HG03095 (cell line): ENCODE results near the gene MAP3K1.
"Not testable (repeated sequence)": the region's sequence is repeated elsewhere in the genome, so short reads cannot be mapped to it uniquely, and the experiment has no call there.

ENCODE experiments used
- ATAC-seq: cut with Tn5 transposase; IDR thresholded peaks from one replicate; pipeline ENCODE4 v1.9.1; 2021; ENCODE audit warnings: moderate library complexity; ENCODE audit not compliant: unreplicated experiment

Gene MAP3K1

GRCh38 chr5:56815658-56816545, 553 bp downstream of the MAP3K1 start:
- peak; percentile 21 for ATAC-seq

GRCh38 chr5:56816546-56817081, 1.3 kb downstream of the MAP3K1 start:
- ATAC-seq = peak; percentile 39

GRCh38 chr5:56817263-56818014, 2.1 kb downstream of the MAP3K1 start:
- ATAC-seq = no peak

- ATAC-seq = no peak
Observed at GRCh38 chr5:56818450-56819037, 3.2 kb downstream of the MAP3K1 start.

- no peak for ATAC-seq
Observed at GRCh38 chr5:56819060-56819881, 3.9 kb downstream of the MAP3K1 start.

- not testable (repeated sequence) for ATAC-seq
Observed at GRCh38 chr5:56821868-56822267, 6.5 kb downstream of the MAP3K1 start.

GRCh38 chr5:56822981-56823380, 7.6 kb downstream of the MAP3K1 start:
- ATAC-seq = no peak

- ATAC-seq = no peak
Observed at GRCh38 chr5:56824019-56824418, 8.7 kb downstream of the MAP3K1 start.

- no peak for ATAC-seq
Observed at GRCh38 chr5:56825222-56825824, 10.0 kb downstream of the MAP3K1 start.

GRCh38 chr5:56827049-56827448, 11.7 kb downstream of the MAP3K1 start:
- ATAC-seq = no peak

GRCh38 chr5:56827924-56828323, 12.6 kb downstream of the MAP3K1 start:
- ATAC-seq = no peak

- no peak for ATAC-seq
Observed at GRCh38 chr5:56829137-56829908, 14.0 kb downstream of the MAP3K1 start.

- no peak for ATAC-seq
Observed at GRCh38 chr5:56831773-56832172, 16.4 kb downstream of the MAP3K1 start.

GRCh38 chr5:56833325-56833724, 18.0 kb downstream of the MAP3K1 start:
- no peak for ATAC-seq

- ATAC-seq = no peak
Observed at GRCh38 chr5:56837381-56837780, 22.0 kb downstream of the MAP3K1 start.

GRCh38 chr5:56837956-56838355, 22.6 kb downstream of the MAP3K1 start:
- no peak for ATAC-seq

- ATAC-seq = no peak
Observed at GRCh38 chr5:56838409-56839039, 23.2 kb downstream of the MAP3K1 start.

- no peak for ATAC-seq
Observed at GRCh38 chr5:56839062-56839461, 23.7 kb downstream of the MAP3K1 start.

GRCh38 chr5:56840597-56840996, 25.2 kb downstream of the MAP3K1 start:
- no peak for ATAC-seq
